ENCODE measurements around the gene ARPC5L. TPM values are rescaled to one million over a fixed set of nuclear protein-coding genes. Genes with fewer than 3 reads are reported as not detected.

Gene ARPC5L
- total and polyA plus RNA-seq, 9 of the 15 experiments (the other 6 are each of a cell fraction or from before 2014, with no cell fraction given), result 25.4 to 113 (median 63.8) TPM

GRCh38 chr9:124855944-124856765 is 5.8 kb upstream of the ARPC5L start (continued):
- TF ChIP-seq THRB (CRISPR knock-in tag; conservative IDR thresholded peaks at IDR 0.05) (no peak), MEF2D (tag; conservative IDR thresholded peaks at IDR 0.05; ENCODE audit: low read depth) (no peak), NFIC (IDR thresholded peaks at IDR 0.05) (no peak), ARHGAP35 (IDR thresholded peaks at IDR 0.05; ENCODE audit: partially characterized antibody) (no peak), ZBTB43 (CRISPR knock-in tag; IDR thresholded peaks at IDR 0.05) (0 out of 2 replicates have a peak, but pooled peaks have one; percentile 9), SLC30A9 (CRISPR knock-in tag; IDR thresholded peaks at IDR 0.05) (no peak), RAD51 (IDR thresholded peaks at IDR 0.05; ENCODE audit: borderline replicate concordance, low read depth) (no peak), CCAR2 (IDR thresholded peaks at IDR 0.05; ENCODE audit: low read depth, low read length) (no peak), ZNF830 (CRISPR knock-in tag; IDR thresholded peaks at IDR 0.05) (no peak), KDM5B (IDR thresholded peaks at IDR 0.05; ENCODE audit: insufficient replicate concordance, low read depth, low read length) (peak; percentile 32), ATF3 (IDR thresholded peaks at IDR 0.05) (no peak), ATF3 (CRISPR knock-in tag; conservative IDR thresholded peaks at IDR 0.05) (0 out of 2 replicates have a peak, but pooled peaks have one; percentile 24), ZBTB5 (IDR thresholded peaks at IDR 0.05) (no peak), DACH1 (IDR thresholded peaks at IDR 0.05; ENCODE audit: partially characterized antibody) (no peak), HOXB6 (CRISPR knock-in tag; IDR thresholded peaks at IDR 0.05; ENCODE audit: borderline replicate concordance) (no peak), ZNF551 (CRISPR knock-in tag; IDR thresholded peaks at IDR 0.05) (no peak), TAF1 (IDR thresholded peaks at IDR 0.05; ENCODE audit: control insufficient read depth, extremely low read depth, insufficient read depth, low read length, severe bottlenecking) (peak; percentile 10), KLF13 (tag; IDR thresholded peaks at IDR 0.05; ENCODE audit: borderline replicate concordance, low read depth) (no peak), ZNF133 (CRISPR knock-in tag; IDR thresholded peaks at IDR 0.05) (no peak), ZNF282 (CRISPR knock-in tag; IDR thresholded peaks at IDR 0.05) (no peak), MLX (CRISPR knock-in tag; conservative IDR thresholded peaks at IDR 0.05) (no peak), RFX5 (IDR thresholded peaks at IDR 0.05; ENCODE audit: low read depth, low read length) (no peak)
